WERI-Rb-1 (cell line): ENCODE results near the gene TFDP1.

Experiments used
- DNase-seq: peaks from one replicate; pipeline ENCODE4 v3.0.0-alpha.2; 2020
- H3K27ac ChIP-seq: fragments of 250-450 bp; sonication (Bioruptor Pico); 2 replicates; pipeline ENCODE4 v1.5.1; 2020; ENCODE audit warnings: mild to moderate bottlenecking, moderate library complexity
- H3K27me3 ChIP-seq: fragments of 250-450 bp; sonication (Bioruptor Pico); 2 replicates; pipeline ENCODE4 v1.5.1; 2021; ENCODE audit warnings: mild to moderate bottlenecking, low read depth, moderate library complexity; ENCODE audit not compliant: insufficient read depth, severe bottlenecking
- H3K36me3 ChIP-seq: fragments of 250-450 bp; sonication (Bioruptor Pico); 2 replicates; pipeline ENCODE4 v1.5.1; 2020; ENCODE audit warnings: mild to moderate bottlenecking, moderate library complexity
- H3K4me3 ChIP-seq: 2 replicates; pipeline ENCODE4 v1.5.1; 2011; ENCODE audit warnings: low read depth, mild to moderate bottlenecking, control low read depth, low read length
- H3K9me3 ChIP-seq: fragments of 250-450 bp; sonication (Bioruptor Pico); 2 replicates; pipeline ENCODE4 v1.5.1; 2021; ENCODE audit warnings: mild to moderate bottlenecking, moderate library complexity; ENCODE audit not compliant: severe bottlenecking
- CTCF ChIP-seq: IDR thresholded peaks from 2 replicates; pipeline ENCODE4 v1.5.1; 2011; ENCODE audit warnings: low read depth, mild to moderate bottlenecking, control low read depth, inconsistent platforms, low read length

TFDP1 gene

GRCh38 chr13:113538689-113539058 lies 45.9 kb upstream of the TFDP1 start:
- Histone ChIP-seq H3K9me3 (peaks cover 4% of the 10 kb centered on the region), H3K4me3 (no peak overlapping the region), H3K27ac (no peak overlapping the region), H3K36me3 (peaks cover 65% of the 10 kb centered on the region), H3K27me3 (no peaks in the 10 kb centered on the region)
- DNase-seq = no peak
- no peak for TF ChIP-seq CTCF

DNA sequence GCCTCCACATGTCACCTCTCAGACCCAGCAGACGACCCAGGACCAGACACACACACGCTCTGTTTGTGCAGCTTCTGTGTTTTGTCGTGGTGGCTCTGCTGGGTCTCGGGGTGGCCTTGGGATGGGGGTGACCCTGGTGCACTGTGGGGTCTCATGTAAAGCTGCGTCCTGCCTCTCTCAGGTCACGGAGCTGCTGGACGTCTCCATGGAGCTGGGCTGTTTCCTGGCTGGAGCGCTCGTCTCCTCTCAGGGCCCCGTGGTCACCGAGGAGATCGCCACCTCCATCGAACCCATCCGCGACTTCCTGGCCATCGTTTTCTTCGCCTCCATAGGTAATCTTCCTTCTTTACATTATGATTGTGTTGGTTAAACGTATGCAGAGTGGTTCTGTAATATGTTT lies 45.4 kb upstream of the TFDP1 start:
- H3K9me3 ChIP-seq = peaks cover 4% of the 10 kb centered on the region
- H3K27me3 ChIP-seq = no peaks in the 10 kb centered on the region
- H3K27ac ChIP-seq = no peak overlapping the region
- peaks cover 65% of the 10 kb centered on the region for H3K36me3 ChIP-seq
- TF ChIP-seq CTCF = no peak
- no peak for DNase-seq
- no peak overlapping the region for H3K4me3 ChIP-seq

GRCh38 chr13:113539822-113540221 lies 44.7 kb upstream of the TFDP1 start:
- no peak for DNase-seq
- Histone ChIP-seq H3K36me3 (peaks cover 61% of the 10 kb centered on the region), H3K4me3 (no peak overlapping the region), H3K27me3 (no peaks in the 10 kb centered on the region), H3K27ac (no peak overlapping the region), H3K9me3 (peaks cover 4% of the 10 kb centered on the region)
- TF ChIP-seq CTCF = no peak

GRCh38 chr13:113540523-113540922 lies 44.0 kb upstream of the TFDP1 start:
- Histone ChIP-seq H3K9me3 (peaks cover 4% of the 10 kb centered on the region), H3K4me3 (no peak overlapping the region), H3K27ac (no peak overlapping the region), H3K36me3 (peaks cover 58% of the 10 kb centered on the region), H3K27me3 (no peaks in the 10 kb centered on the region)
- no peak for DNase-seq
- no peak for TF ChIP-seq CTCF

DNA sequence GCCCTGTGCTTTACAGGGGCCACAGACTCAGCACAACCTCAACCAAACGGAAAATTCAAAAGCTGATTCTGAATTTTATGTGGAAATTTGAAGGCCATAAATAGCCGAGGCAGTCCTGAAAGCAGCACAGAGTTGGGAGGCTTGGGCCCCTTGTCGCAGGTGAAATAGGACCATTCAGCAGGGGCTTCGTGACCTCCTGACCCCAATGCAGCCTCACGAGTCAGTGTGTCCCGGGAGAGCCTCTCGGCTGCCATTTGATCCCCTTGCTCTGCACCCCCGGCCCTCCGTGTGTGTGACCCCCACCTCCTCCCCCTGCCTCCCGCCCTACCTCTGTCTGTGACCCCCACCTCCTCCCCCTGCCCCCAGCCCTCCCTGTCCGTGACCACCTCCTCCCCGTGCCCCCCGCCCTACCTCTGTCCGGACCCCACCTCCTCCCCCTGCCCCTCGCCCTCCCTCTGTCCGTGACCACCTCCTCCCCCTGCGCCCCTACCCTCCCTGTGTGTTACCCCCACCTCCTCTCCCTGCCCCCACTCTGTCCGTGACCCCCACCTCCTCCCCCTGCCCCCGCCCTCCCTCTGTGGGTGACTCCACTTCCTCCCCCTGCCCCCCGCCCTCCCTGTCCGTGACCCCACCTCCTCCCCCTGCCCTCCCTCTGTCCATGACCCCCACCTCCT lies 41.7 kb upstream of the TFDP1 start:
- Histone ChIP-seq H3K36me3 (peaks cover 50% of the 10 kb centered on the region), H3K27me3 (no peaks in the 10 kb centered on the region), H3K27ac (no peak overlapping the region), H3K9me3 (peaks cover 4% of the 10 kb centered on the region), H3K4me3 (no peak overlapping the region)
- no peak for DNase-seq
- TF ChIP-seq CTCF = no peak
